MM.1S (cell line): ENCODE results near the gene MRPS30.

Source experiments
- DNase-seq: peaks from one replicate; pipeline ENCODE4 v3.0.0-alpha.2; 2015
- H2AFZ ChIP-seq: fragments of 300-600 bp; sonication (generic); 2 replicates; pipeline ENCODE4 v1.6.0; 2016; ENCODE audit warnings: antibody characterized with exemption, low read length
- H3F3A ChIP-seq: fragments of 300-600 bp; sonication (generic); 2 replicates; pipeline ENCODE4 v1.6.1; 2016; ENCODE audit warnings: mild to moderate bottlenecking, antibody characterized with exemption, low read length, moderate library complexity, mixed read lengths; ENCODE audit not compliant: insufficient read depth
- H3K27ac ChIP-seq: fragments of 300-600 bp; sonication (generic); 2 replicates; pipeline ENCODE4 v1.5.1; 2016; ENCODE audit warnings: mild to moderate bottlenecking, low read length
- H3K27me3 ChIP-seq: fragments of 300-600 bp; sonication (generic); replicated peaks from 2 replicates; pipeline ENCODE4 v1.6.0; 2016; ENCODE audit warnings: low read length; ENCODE audit not compliant: insufficient read depth
- H3K36me3 ChIP-seq: fragments of 300-600 bp; sonication (generic); replicated peaks from 2 replicates; pipeline ENCODE4 v1.6.1; 2016; ENCODE audit warnings: mild to moderate bottlenecking, low read length, mixed read lengths; ENCODE audit not compliant: insufficient read depth
- H3K4me1 ChIP-seq: fragments of 300-600 bp; sonication (generic); 2 replicates; pipeline ENCODE4 v1.6.1; 2016; ENCODE audit warnings: low read length, mixed read lengths
- H3K4me2 ChIP-seq: fragments of 300-600 bp; sonication (generic); 2 replicates; pipeline ENCODE4 v1.6.0; 2016; ENCODE audit warnings: low read depth, low read length
- H3K4me3 ChIP-seq: fragments of 300-600 bp; sonication (generic); 2 replicates; pipeline ENCODE4 v1.5.1; 2016; ENCODE audit warnings: low read length, mixed read lengths
- H3K79me2 ChIP-seq: fragments of 300-600 bp; sonication (generic); 2 replicates; pipeline ENCODE4 v1.6.1; 2016; ENCODE audit warnings: mixed run types, low read length, mixed read lengths
- H3K9ac ChIP-seq: fragments of 300-600 bp; sonication (generic); 2 replicates; pipeline ENCODE4 v1.6.1; 2016; ENCODE audit warnings: low read length, mixed read lengths
- H3K9me2 ChIP-seq: fragments of 300-600 bp; sonication (generic); replicated peaks from 2 replicates; pipeline ENCODE4 v1.6.1; 2016; ENCODE audit warnings: mild to moderate bottlenecking, low read length, mixed read lengths; ENCODE audit not compliant: insufficient read depth
- H3K9me3 ChIP-seq: fragments of 300-600 bp; sonication (generic); replicated peaks from 2 replicates; pipeline ENCODE4 v1.6.1; 2016; ENCODE audit warnings: mild to moderate bottlenecking, low read length, mixed read lengths; ENCODE audit not compliant: insufficient read depth
- H4K20me1 ChIP-seq: fragments of 300-600 bp; sonication (generic); 2 replicates; pipeline ENCODE4 v1.6.1; 2016; ENCODE audit warnings: mild to moderate bottlenecking, low read length, moderate library complexity, mixed read lengths; ENCODE audit not compliant: insufficient read depth
- EZH2 ChIP-seq: fragments of 300-600 bp; sonication (generic); optimal IDR thresholded peaks from 2 replicates; pipeline ENCODE3; 2017; ENCODE audit warnings: low read depth, mild to moderate bottlenecking, antibody characterized with exemption, low read length, mixed read lengths
- EZH2phosphoT487 ChIP-seq: fragments of 300-600 bp; sonication (generic); IDR thresholded peaks from 2 replicates; pipeline ENCODE4 v1.6.1; 2018; ENCODE audit warnings: antibody characterized with exemption, low read length
- TF ChIP-seq, protein P1 (sequence below): fragments of 300-600 bp; sonication (generic); IDR thresholded peaks from 2 replicates; pipeline ENCODE4 v1.5.1; 2016; ENCODE audit warnings: antibody characterized with exemption, low read length, mixed read lengths

The MRPS30 gene

DNA sequence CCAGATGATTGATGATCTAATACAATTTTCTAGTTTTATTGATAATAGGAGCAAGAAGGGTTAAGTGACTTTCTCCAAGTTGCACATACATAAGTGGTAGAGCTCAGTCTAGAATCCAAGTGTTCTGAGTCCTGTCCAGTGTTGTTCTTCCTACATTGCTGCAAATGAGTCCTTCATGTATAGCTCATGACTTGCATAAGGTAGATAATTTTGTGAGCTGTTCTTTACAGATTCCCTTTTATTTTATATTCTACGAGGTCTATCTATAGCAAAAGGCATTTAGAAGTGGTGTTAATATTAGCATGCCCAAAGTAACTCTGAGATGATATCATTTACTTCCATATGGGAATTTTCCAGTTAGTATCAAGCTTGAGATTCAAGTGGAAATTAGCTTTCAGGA lies 20.0 kb downstream of the MRPS30 start:
- no peak overlapping the region for H2AFZ ChIP-seq
- no peak overlapping the region for H3K9ac ChIP-seq
- no peaks in the 10 kb centered on the region for H4K20me1 ChIP-seq
- no peak overlapping the region for H3K4me3 ChIP-seq
- H3K9me3 ChIP-seq: no peaks in the 10 kb centered on the region
- DNase-seq: no peak
- no peaks in the 10 kb centered on the region for H3K36me3 ChIP-seq
- no peaks in the 10 kb centered on the region for H3F3A ChIP-seq
- H3K9me2 ChIP-seq: no peaks in the 10 kb centered on the region
- H3K4me1 ChIP-seq: no peaks in the 10 kb centered on the region
- H3K27me3 ChIP-seq: no peaks in the 10 kb centered on the region
- TF ChIP-seq, protein P1, sequence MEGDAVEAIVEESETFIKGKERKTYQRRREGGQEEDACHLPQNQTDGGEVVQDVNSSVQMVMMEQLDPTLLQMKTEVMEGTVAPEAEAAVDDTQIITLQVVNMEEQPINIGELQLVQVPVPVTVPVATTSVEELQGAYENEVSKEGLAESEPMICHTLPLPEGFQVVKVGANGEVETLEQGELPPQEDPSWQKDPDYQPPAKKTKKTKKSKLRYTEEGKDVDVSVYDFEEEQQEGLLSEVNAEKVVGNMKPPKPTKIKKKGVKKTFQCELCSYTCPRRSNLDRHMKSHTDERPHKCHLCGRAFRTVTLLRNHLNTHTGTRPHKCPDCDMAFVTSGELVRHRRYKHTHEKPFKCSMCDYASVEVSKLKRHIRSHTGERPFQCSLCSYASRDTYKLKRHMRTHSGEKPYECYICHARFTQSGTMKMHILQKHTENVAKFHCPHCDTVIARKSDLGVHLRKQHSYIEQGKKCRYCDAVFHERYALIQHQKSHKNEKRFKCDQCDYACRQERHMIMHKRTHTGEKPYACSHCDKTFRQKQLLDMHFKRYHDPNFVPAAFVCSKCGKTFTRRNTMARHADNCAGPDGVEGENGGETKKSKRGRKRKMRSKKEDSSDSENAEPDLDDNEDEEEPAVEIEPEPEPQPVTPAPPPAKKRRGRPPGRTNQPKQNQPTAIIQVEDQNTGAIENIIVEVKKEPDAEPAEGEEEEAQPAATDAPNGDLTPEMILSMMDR: no peak
- TF ChIP-seq EZH2 (no peak), EZH2phosphoT487 (no peak)
- no peaks in the 10 kb centered on the region for H3K79me2 ChIP-seq
- no peak overlapping the region for H3K27ac ChIP-seq
- no peak overlapping the region for H3K4me2 ChIP-seq

DNA sequence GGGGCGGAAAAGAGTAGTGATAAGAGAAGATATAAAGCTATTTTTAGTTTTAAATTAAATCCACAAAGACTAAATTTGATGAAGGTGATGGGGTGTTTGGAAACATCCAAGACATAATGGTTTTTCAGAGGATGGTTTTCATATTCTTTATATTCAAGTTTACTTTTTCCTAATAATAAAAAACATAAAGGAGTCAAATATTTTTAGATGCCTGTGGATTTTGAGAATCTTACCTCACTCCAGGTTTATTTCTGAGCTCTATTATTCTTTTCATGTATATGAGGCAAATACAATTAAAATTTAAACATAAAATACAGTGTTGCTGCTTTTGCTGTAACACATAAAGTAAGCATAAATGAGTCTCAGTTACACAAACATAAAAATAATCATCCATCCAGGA lies 22.2 kb downstream of the MRPS30 start:
- no peak overlapping the region for H3K4me2 ChIP-seq
- no peak overlapping the region for H2AFZ ChIP-seq
- no peaks in the 10 kb centered on the region for H3K27me3 ChIP-seq
- no peak overlapping the region for H3K4me3 ChIP-seq
- H3K9me3 ChIP-seq: no peaks in the 10 kb centered on the region
- H3K4me1 ChIP-seq: no peaks in the 10 kb centered on the region
- no peaks in the 10 kb centered on the region for H3K36me3 ChIP-seq
- H3K27ac ChIP-seq: no peak overlapping the region
- TF ChIP-seq, protein P1: no peak
- TF ChIP-seq EZH2 (no peak), EZH2phosphoT487 (no peak)
- no peaks in the 10 kb centered on the region for H3F3A ChIP-seq
- no peak for DNase-seq
- no peak overlapping the region for H3K9ac ChIP-seq
- no peaks in the 10 kb centered on the region for H3K79me2 ChIP-seq
- no peaks in the 10 kb centered on the region for H3K9me2 ChIP-seq
- H4K20me1 ChIP-seq: no peaks in the 10 kb centered on the region

DNA sequence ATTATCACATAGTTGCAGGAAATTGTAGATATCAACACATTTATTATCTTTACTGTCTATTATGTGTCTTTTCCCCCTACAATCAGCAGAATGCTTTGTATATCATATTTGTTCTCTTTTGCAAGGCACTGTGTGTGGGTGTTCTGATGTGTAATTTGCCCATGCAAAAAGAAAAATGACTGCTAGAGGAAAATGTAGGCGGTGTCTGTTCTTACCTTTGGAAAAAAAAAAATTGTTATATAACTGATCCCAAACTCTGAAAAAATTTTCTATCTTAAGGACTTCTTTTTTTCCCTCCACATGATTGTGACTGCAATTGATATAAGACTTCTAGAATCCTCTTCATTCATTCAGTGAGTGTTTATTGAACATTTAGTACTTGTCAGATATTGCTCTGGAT lies 24.5 kb downstream of the MRPS30 start:
- TF ChIP-seq EZH2 (no peak), EZH2phosphoT487 (no peak)
- TF ChIP-seq, protein P1: no peak

More for the DNA sequence above, 24.5 kb downstream of the MRPS30 start:
- Histone ChIP-seq H3K4me2 (no peak overlapping the region), H3K4me3 (no peak overlapping the region), H4K20me1 (no peaks in the 10 kb centered on the region), H3K9me3 (no peaks in the 10 kb centered on the region), H3K79me2 (no peaks in the 10 kb centered on the region), H3K36me3 (no peaks in the 10 kb centered on the region), H3K9ac (no peak overlapping the region), H3K4me1 (no peaks in the 10 kb centered on the region), H3K9me2 (no peaks in the 10 kb centered on the region), H3K27ac (no peak overlapping the region), H3K27me3 (no peaks in the 10 kb centered on the region), H3F3A (no peaks in the 10 kb centered on the region), H2AFZ (no peak overlapping the region)
- no peak for DNase-seq
